Fibroblast of peridontal ligament (primary cell): ENCODE results near the gene ATP5MC2.
A peak's percentile ranks its signal among the peaks of the same experiment; 100 is the strongest.
"Not testable (repeated sequence)": the region's sequence is repeated elsewhere in the genome, so short reads cannot be mapped to it uniquely, and the experiment has no call there.

Experiments
- DNase-seq: peaks from one replicate; pipeline ENCODE4 v3.0.0-alpha.2; 2010; ENCODE audit errors: extremely low read depth

The ATP5MC2 gene

GRCh38 chr12:53675701-53676607, at the start of gene ATP5MC2:
Gene ATP5MC2 (minus strand): TSS chr12:53676083. CDS start chr12:53672614, 3,469 bp downstream.
- peak; percentile 99 for DNase-seq

- peak; percentile 41 for DNase-seq
Observed at GRCh38 chr12:53722450-53723041, 46.7 kb upstream of the ATP5MC2 start.

- no peak for DNase-seq
Observed at GRCh38 chr12:53720946-53721345, 45.1 kb upstream of the ATP5MC2 start.

GRCh38 chr12:53719649-53720048, 43.8 kb upstream of the ATP5MC2 start:
- no peak for DNase-seq

GRCh38 chr12:53718567-53718966, 42.7 kb upstream of the ATP5MC2 start:
- DNase-seq: not testable (repeated sequence)

- no peak for DNase-seq
Observed at GRCh38 chr12:53717319-53717718, 41.4 kb upstream of the ATP5MC2 start.

- no peak for DNase-seq
Observed at GRCh38 chr12:53714004-53714403, 38.1 kb upstream of the ATP5MC2 start.

- DNase-seq: no peak
Observed at GRCh38 chr12:53713516-53713915, 37.6 kb upstream of the ATP5MC2 start.

GRCh38 chr12:53712059-53712643, 36.3 kb upstream of the ATP5MC2 start:
- no peak for DNase-seq

- DNase-seq: no peak
Observed at GRCh38 chr12:53710091-53710490, 34.2 kb upstream of the ATP5MC2 start.

GRCh38 chr12:53709671-53710070, 33.8 kb upstream of the ATP5MC2 start:
- no peak for DNase-seq

- DNase-seq: no peak
Observed at GRCh38 chr12:53706080-53706479, 30.2 kb upstream of the ATP5MC2 start.

- peak; percentile 73 for DNase-seq
Observed at GRCh38 chr12:53703756-53704155, 27.9 kb upstream of the ATP5MC2 start.

- DNase-seq: peak; percentile 77
Observed at GRCh38 chr12:53701518-53702264, 25.8 kb upstream of the ATP5MC2 start.

- peak; percentile 36 for DNase-seq
Observed at GRCh38 chr12:53700567-53700966, 24.7 kb upstream of the ATP5MC2 start.

- DNase-seq: no peak
Observed at GRCh38 chr12:53699678-53700025, 23.8 kb upstream of the ATP5MC2 start.

- DNase-seq: no peak
Observed at GRCh38 chr12:53698948-53699677, 23.2 kb upstream of the ATP5MC2 start.

- no peak for DNase-seq
Observed at GRCh38 chr12:53696655-53697331, 20.9 kb upstream of the ATP5MC2 start.

GRCh38 chr12:53696285-53696654, 20.4 kb upstream of the ATP5MC2 start:
- DNase-seq: peak; percentile 71

- peak; percentile 56 for DNase-seq
Observed at GRCh38 chr12:53695152-53696145, 19.6 kb upstream of the ATP5MC2 start.
